ENCODE measurements around the gene UNC93A. TPM values are rescaled to one million over a fixed set of nuclear protein-coding genes. Genes with fewer than 3 reads are reported as not detected.
"Not testable (repeated sequence)": the region's sequence is repeated elsewhere in the genome, so short reads cannot be mapped to it uniquely, and the experiment has no call there.

UNC93A gene
- total and polyA plus RNA-seq, 2 experiments from 2014 or later, result 38.8 to 66.6 TPM

DNA sequence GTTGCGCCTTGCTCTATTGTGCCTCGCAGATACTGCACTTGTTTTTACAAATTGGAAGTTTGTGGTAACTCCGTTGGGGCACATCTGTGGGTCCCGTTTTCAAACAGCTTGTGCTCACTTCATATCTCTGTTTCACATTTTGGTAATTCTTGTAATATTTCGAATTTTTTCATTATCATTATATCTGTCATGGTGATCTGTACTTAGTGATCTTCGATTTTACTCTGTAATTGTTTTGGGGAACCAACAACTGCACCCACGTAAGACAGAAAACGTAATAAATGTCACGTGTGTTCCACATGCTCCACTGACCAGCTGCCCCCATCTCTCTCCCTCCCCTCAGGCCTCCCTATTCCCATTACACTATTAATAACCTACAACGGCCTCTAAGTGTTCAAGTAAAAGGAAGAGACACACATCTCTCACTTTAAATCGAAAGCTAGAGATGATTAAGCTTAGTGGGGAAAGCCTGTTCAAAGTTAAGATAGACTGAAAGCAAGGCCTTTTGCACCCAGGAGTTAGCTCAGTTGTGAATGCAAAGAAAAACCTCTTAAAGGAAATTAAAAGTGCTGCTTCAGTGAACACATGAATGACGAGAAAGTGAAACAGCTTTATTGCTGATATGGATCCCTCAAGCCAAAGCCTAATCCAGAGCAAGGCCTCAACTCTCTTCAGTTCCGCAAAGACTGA, 60.7 kb downstream of the UNC93A start:
- no peaks in the 10 kb centered on the region for H3K36me3 ChIP-seq (replicated peaks; ENCODE audit: insufficient read depth, low read depth)
- no peaks in the 10 kb centered on the region for H3K27me3 ChIP-seq
- H3K79me2 ChIP-seq, result no peaks in the 10 kb centered on the region
- no peaks in the 10 kb centered on the region for H4K20me1 ChIP-seq (ENCODE audit: insufficient read depth, poor library complexity, severe bottlenecking)
- no peaks in the 10 kb centered on the region for H3K9me2 ChIP-seq (replicated peaks; ENCODE audit: insufficient read depth)
- H3K4me1 ChIP-seq (ENCODE audit: insufficient read depth), result peaks cover 15% of the 10 kb centered on the region
- DNase-seq (ENCODE audit: low spot score), result no peak
- H3K9me3 ChIP-seq (ENCODE audit: low read depth), result no peaks in the 10 kb centered on the region
- H3K4me3 ChIP-seq, result peak overlapping the region; percentile 21
- WGBS (ENCODE audit: low lambda C conversion rate, missing lambda C conversion rate), result 70% methylated on average over 13 of the region's 13 CpGs
- TF ChIP-seq, protein P1, sequence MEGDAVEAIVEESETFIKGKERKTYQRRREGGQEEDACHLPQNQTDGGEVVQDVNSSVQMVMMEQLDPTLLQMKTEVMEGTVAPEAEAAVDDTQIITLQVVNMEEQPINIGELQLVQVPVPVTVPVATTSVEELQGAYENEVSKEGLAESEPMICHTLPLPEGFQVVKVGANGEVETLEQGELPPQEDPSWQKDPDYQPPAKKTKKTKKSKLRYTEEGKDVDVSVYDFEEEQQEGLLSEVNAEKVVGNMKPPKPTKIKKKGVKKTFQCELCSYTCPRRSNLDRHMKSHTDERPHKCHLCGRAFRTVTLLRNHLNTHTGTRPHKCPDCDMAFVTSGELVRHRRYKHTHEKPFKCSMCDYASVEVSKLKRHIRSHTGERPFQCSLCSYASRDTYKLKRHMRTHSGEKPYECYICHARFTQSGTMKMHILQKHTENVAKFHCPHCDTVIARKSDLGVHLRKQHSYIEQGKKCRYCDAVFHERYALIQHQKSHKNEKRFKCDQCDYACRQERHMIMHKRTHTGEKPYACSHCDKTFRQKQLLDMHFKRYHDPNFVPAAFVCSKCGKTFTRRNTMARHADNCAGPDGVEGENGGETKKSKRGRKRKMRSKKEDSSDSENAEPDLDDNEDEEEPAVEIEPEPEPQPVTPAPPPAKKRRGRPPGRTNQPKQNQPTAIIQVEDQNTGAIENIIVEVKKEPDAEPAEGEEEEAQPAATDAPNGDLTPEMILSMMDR (IDR thresholded peaks at IDR 0.05; ENCODE audit: poor library complexity), result no peak
- TF ChIP-seq EZH2phosphoT487 (IDR thresholded peaks at IDR 0.05; ENCODE audit: low read depth, severe bottlenecking, unreplicated experiment) (no peak), EZH2 (IDR thresholded peaks at IDR 0.05; ENCODE audit: borderline replicate concordance) (no peak)
- peak overlapping the region; percentile 39 for H2AFZ ChIP-seq
- no peak overlapping the region for H3K27ac ChIP-seq
- peak overlapping the region; percentile 95 for H3K4me2 ChIP-seq

DNA sequence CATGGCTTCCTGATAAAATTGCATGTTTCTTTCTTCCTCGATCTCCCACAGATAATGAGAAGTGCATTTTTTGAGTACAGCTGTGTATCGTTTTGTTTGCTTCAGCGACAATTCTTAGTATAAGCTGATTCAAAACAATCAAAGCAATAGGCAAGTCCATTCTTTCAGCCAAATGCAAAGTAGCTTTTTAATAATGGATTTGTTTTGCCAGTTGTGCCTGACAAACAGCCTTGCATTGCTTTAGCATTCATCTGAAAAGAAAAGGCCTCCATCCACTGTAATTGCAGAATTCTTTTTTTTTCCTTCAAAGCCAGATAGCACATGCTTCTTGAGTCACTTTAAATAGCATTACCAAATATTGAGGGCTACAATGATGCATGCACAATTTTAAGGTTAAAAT, 65.8 kb downstream of the UNC93A start:
- Histone ChIP-seq H3K4me1 (ENCODE audit: insufficient read depth) (no peaks in the 10 kb centered on the region), H3K9me3 (ENCODE audit: low read depth) (no peaks in the 10 kb centered on the region), H3K79me2 (no peaks in the 10 kb centered on the region), H3K27ac (no peak overlapping the region), H3K4me2 (no peak overlapping the region), H3K27me3 (no peaks in the 10 kb centered on the region), H4K20me1 (ENCODE audit: insufficient read depth, poor library complexity, severe bottlenecking) (no peaks in the 10 kb centered on the region), H3K36me3 (replicated peaks; ENCODE audit: insufficient read depth, low read depth) (no peaks in the 10 kb centered on the region), H2AFZ (no peak overlapping the region), H3K9me2 (replicated peaks; ENCODE audit: insufficient read depth) (no peaks in the 10 kb centered on the region), H3K4me3 (no peak overlapping the region)
- 84% methylated on average over 3 of the region's 3 CpGs for WGBS (ENCODE audit: low lambda C conversion rate, missing lambda C conversion rate)
- DNase-seq (ENCODE audit: low spot score), result no peak
- TF ChIP-seq EZH2 (IDR thresholded peaks at IDR 0.05; ENCODE audit: borderline replicate concordance), result no peak
- TF ChIP-seq, protein P1 (IDR thresholded peaks at IDR 0.05; ENCODE audit: poor library complexity), result no peak
- no peak for TF ChIP-seq EZH2phosphoT487 (IDR thresholded peaks at IDR 0.05; ENCODE audit: low read depth, severe bottlenecking, unreplicated experiment)

DNA sequence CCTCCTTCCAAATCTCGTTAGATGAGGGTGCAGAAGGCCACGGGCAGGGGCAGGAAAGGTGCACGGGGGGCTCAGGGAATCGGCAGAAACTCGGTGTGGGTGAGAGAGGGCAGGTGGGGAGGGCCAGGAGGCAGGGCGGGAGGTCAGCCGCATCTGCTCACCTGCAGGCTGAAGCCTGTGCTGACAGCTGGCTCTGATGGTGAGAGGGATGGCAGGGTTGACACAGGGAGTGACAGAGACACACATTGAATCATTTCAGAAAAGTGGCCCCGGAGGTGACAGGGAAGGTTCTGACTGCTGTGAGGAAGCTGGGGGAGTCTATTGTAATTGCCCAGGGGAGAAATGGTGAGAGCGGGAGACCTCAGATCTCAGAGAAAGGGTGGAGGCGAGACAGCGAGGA, 67.3 kb downstream of the UNC93A start:
- H3K9me3 ChIP-seq (ENCODE audit: low read depth); H3K4me2 ChIP-seq; H3K9me2 ChIP-seq (replicated peaks; ENCODE audit: insufficient read depth); H3K4me3 ChIP-seq; H3K27me3 ChIP-seq; DNase-seq (ENCODE audit: low spot score); H4K20me1 ChIP-seq (ENCODE audit: insufficient read depth, poor library complexity, severe bottlenecking); H3K4me1 ChIP-seq (ENCODE audit: insufficient read depth); H3K36me3 ChIP-seq (replicated peaks; ENCODE audit: insufficient read depth, low read depth); H3K79me2 ChIP-seq; H3K27ac ChIP-seq; H2AFZ ChIP-seq: not testable (repeated sequence)
- WGBS (ENCODE audit: low lambda C conversion rate, missing lambda C conversion rate), result 65% methylated on average over 4 of the region's 11 CpGs

DNA sequence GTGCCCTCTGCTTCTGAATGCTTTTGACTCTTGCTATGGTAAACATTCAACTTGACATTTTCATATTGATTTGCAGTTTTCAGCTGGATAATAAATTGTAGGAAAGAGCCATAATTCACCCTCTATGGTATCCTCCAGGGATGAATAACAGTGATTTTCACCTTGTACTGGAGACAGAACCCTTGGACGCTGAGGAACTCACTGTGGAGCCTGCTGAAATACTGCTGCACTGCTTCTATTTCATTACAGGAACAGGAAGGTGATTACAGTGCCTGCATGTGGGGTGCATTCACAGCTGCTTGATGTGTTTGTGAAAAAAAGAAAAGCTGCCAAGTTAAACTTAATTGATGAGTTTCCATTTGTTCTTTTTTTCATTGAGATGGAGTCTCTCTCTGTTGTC, 70.1 kb downstream of the UNC93A start:
- not testable (repeated sequence) for H3K4me3 ChIP-seq; H3K4me2 ChIP-seq; H3K36me3 ChIP-seq (replicated peaks; ENCODE audit: insufficient read depth, low read depth); H3K4me1 ChIP-seq (ENCODE audit: insufficient read depth); H2AFZ ChIP-seq; DNase-seq (ENCODE audit: low spot score); H4K20me1 ChIP-seq (ENCODE audit: insufficient read depth, poor library complexity, severe bottlenecking); H3K27me3 ChIP-seq; H3K9me3 ChIP-seq (ENCODE audit: low read depth); H3K27ac ChIP-seq; H3K9me2 ChIP-seq (replicated peaks; ENCODE audit: insufficient read depth); H3K79me2 ChIP-seq
- WGBS (ENCODE audit: low lambda C conversion rate, missing lambda C conversion rate), result 100% methylated on average over 1 of the region's 1 CpG

Other genes starting within 250 kb of the UNC93A start
- gene CCR6, start 168.2 kb upstream of the UNC93A start, total RNA-seq, result 2.0 and 2.6 TPM in 2 replicates
- 0.70 and 1.7 TPM in 2 replicates for gene CCR6, start 168.2 kb upstream of the UNC93A start, polyA plus RNA-seq
- gene GPR31, start 133.3 kb upstream of the UNC93A start, total RNA-seq, result not detected in 2 replicates
- not detected in 2 replicates for gene GPR31, start 133.3 kb upstream of the UNC93A start, polyA plus RNA-seq
- not detected in 2 replicates for gene TTLL2, start 33.8 kb downstream of the UNC93A start, total RNA-seq
- 0.70 TPM in 1 of 2 replicates, not detected in the other for gene TTLL2, start 33.8 kb downstream of the UNC93A start, polyA plus RNA-seq

Data from hepatocyte (in vitro differentiated cells).